HG03520 (cell line): ENCODE measurements around the gene KLF5.

Source experiments
- ATAC-seq: cut with Tn5 transposase; IDR thresholded peaks from one replicate; pipeline ENCODE4 v1.9.1; 2021; ENCODE audit warnings: mild to moderate bottlenecking, moderate library complexity; ENCODE audit not compliant: unreplicated experiment

The KLF5 gene

GRCh38 chr13:73059460-73060250 is 850 bp downstream of the KLF5 start:
- ATAC-seq: peak; percentile 35

- ATAC-seq: no peak
Measured at GRCh38 chr13:73060251-73061160, 1.7 kb downstream of the KLF5 start.

DNA sequence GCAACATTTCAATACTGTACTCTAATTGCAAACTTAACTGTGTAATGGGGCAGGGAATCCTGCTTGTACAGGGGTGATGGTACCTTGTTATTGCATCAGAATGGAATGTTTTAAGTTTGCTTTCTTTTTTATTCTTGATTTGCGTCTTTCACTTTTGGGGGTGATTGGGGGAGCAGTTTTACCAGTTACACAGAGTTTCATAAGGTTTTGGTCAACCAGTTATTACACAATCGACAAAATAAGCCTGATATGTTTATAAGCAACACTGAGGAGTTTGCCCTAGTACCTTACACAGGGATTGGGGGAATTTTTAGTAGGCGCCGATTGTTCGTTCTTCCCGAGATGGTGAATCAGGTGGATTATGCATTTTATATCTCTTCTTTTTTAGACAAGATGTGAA is 2.7 kb downstream of the KLF5 start:
- no peak for ATAC-seq

DNA sequence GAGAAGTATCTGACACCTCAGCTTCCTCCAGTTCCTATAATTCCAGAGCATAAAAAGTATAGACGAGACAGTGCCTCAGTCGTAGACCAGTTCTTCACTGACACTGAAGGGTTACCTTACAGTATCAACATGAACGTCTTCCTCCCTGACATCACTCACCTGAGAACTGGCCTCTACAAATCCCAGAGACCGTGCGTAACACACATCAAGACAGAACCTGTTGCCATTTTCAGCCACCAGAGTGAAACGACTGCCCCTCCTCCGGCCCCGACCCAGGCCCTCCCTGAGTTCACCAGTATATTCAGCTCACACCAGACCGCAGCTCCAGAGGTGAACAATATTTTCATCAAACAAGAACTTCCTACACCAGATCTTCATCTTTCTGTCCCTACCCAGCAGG is 3.1 kb downstream of the KLF5 start:
- ATAC-seq: no peak

GRCh38 chr13:73062468-73062867 is 3.7 kb downstream of the KLF5 start:
- ATAC-seq: no peak

DNA sequence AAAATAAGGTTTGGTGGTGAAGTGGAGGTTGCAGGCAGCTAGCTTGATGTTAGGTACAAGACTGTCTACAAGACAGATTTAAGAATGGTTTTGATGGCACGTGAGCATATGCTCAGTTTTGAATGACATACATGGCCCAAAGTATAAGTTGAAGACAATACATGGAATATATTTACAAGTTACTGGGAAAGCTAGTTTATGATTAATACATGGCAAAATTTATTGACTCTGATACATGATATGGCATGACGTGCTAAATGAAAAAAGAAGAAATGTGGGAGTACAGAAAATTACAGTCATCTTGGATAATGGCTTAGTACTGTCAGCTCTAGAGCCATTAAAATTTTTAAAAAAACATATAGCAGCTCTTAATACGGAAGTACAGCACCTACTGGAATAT is 4.4 kb downstream of the KLF5 start:
- ATAC-seq: no peak

DNA sequence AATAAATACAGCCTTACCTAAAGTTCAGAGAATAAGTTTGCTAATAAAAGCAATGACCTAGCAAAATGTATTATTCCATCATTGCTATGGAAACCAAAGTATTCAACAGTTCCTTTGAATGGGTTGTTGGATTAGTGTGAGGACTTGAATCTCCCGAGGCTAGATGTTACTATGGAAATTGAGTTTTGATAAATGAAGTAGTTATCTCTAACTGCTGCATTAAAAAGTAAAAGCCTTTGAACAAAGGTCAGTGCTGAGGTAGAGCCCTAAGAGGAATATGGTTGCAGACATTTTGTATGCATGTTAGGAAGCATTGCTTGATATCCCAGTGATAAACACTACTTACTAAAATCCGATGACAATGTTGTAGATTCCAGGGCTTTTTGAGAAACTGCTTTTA is 6.2 kb downstream of the KLF5 start:
- ATAC-seq: no peak

DNA sequence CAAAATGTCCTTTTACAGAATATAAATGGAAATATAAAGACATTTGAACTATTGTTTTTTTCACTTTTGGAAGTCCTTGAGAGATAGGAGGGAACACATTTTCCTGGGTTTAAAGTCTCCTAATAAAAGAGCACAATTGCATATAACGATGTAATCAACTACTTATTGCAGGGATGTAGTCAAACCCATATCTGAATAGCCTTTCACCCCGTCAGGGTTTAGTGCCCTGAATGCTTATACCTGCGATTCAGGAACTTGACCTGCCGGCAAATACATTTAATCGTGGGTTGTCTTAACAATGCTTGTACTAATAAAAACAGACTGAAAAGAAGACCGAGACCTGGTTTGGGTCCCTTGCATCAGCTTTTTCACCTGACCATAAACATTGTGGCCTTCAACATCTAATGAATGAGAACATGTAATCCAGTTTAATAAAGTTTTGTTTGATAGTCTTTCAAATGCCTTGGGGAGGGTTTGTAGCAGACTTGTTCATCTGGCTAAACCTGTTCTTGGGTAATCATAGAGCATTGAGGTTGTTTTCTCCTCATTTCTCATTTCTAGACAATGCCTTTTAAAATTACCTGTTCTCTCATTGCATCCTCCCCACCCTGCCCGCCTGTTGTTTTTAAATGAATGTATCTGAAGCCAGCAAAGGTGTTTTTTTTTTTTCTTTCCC is 7.0 kb downstream of the KLF5 start:
- ATAC-seq: no peak

DNA sequence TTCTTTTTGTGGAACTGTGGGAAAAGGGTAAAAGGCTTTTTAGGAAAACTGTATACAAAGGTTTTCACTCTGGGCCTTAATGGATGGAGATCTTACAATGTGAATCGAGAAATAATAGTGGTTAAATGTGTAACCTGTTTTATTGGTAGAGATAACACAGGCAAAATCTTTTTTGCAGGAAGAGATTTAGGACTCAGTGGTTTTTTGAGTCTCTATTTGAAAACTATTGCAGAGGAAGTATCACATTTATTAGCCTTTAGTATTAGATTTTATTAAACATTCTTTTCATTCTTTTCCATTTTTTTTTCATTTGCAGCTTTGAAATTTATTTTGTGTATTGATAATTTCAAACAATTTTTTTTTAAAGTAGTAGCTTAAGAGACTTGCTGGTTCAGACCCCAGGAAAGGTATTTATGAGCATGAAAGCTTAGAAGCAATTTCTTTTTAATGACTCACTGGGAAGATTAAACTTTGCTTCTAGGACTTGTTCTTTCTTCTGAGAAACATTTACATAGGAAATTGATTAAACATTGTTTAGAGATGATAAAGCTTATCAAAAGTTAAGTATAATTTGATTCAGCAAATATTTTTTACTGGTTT is 10.5 kb downstream of the KLF5 start:
- no peak for ATAC-seq

DNA sequence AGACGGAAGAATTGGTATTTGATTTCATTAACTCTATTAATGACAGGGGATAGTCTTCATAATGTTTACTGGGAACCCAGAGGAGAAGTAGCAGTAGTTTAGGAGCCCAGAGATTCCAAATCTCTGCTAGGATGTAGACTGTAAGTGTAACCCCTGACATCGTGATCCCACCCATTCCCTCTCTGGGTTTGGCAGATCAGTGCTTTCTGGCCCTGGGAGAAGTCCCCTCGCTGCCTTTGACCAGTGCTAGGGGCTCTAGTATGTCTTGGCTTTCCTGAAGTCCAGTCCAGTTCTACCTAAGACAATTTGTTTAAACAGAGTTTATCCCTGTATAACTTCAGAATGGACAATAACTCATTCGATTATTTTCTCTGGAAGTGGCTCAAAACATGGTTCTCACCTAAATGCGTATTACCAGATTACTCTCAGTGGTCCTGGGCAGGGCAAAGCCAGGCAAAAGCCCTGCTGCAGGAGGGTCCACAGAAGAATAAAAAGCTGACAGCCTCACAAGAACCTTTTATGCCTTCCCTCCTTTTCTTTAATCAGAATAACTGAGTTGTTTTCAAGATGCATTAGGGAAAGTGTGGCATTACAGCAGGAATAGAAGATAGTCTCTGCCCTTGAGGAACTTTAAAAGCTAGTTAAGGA is 11.8 kb downstream of the KLF5 start:
- no peak for ATAC-seq

DNA sequence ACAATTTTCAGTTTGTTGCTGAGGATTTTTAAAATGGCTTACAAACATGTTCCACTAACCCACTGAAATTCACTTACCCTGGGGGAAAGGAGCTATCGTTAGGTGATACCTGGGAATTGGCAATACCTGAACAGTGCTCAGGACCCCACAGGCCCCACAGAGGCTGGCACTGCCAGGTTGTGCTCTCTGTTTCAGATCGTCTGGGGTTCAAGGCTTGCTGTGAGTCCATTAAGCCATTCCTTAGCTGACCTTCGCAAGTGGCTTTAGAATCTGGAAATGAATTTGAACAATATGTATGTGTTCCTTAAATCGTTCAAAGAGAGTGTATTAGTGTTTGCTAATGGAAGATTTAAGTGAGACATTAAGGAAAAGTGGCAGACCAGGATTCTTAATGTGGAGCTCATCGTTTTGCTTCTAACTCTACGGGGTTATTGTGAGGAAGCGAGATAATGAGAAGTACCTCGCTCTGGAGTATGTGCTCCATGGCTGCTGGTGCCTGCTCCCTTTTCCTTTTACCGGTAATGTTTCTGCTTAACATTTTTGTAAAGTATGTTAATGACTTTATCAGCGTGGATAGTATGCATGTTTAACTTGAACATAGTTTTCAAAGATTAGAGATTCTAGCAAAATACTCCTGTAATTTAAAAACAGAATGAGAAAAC is 13.6 kb downstream of the KLF5 start:
- ATAC-seq: no peak

DNA sequence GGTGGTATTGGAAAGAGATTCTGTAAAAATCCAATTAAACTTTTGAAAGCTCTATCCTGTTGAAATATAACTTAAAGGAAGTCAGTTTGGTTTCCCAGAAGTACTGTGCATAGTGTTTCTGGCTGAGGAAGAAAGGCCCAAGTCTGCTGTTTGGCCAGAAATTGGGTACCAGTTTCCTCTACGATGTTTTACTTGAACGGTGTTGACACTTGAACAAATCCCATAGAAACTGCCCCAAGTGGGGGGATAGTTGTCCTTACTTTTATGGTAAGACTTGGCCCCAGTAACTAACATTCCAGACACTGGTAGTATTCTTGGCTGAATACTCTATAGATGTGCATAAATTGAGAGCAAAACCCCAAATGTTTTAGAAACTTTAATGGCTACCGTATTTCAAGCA is 14.2 kb downstream of the KLF5 start:
- ATAC-seq: no peak

GRCh38 chr13:73074014-73074413 is 15.2 kb downstream of the KLF5 start:
- ATAC-seq: no peak

- ATAC-seq: no peak
Measured at GRCh38 chr13:73074926-73075325, 16.1 kb downstream of the KLF5 start.

DNA sequence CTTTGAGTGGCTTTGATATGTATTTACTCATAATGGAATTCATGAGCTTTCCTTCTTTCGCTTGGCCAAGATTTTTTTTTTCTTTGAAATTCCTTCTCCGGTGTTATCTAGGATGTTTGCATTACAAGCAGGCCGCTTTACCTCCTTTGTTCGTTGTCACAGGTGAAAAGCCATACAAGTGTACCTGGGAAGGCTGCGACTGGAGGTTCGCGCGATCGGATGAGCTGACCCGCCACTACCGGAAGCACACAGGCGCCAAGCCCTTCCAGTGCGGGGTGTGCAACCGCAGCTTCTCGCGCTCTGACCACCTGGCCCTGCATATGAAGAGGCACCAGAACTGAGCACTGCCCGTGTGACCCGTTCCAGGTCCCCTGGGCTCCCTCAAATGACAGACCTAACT is 16.7 kb downstream of the KLF5 start:
- no peak for ATAC-seq

GRCh38 chr13:73075954-73076353 is 17.1 kb downstream of the KLF5 start:
- no peak for ATAC-seq

- no peak for ATAC-seq
Measured at GRCh38 chr13:73077865-73078264, 19.1 kb downstream of the KLF5 start.

DNA sequence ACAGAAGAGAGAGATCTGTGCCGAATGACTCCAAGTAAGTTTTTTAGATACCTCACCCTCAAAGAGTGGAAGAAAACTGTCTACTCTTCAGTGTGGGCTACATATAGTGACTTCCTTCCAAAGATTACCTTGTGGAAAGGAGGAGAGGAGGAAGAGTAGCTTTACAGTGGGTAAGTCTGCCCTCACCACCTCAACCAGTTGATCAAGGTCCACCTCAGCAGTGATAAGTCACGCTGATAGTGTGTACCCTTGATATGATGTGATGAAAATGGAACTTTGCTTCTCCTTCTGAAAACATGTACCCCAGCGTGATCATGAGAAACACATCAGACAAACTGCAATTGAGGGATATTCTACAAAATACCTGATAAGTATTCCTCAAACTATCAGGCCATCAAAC is 20.6 kb downstream of the KLF5 start:
- ATAC-seq: no peak

GRCh38 chr13:73081256-73081915 is 22.6 kb downstream of the KLF5 start:
- no peak for ATAC-seq

GRCh38 chr13:73082471-73082870 is 23.7 kb downstream of the KLF5 start:
- no peak for ATAC-seq
